ENCODE data around the gene STIM2. TPM values are rescaled to one million over a fixed set of nuclear protein-coding genes. Genes with fewer than 3 reads are reported as not detected.

STIM2 gene
- polyA plus RNA-seq, 12 donors, result 38.9 to 74.8 (median 52.1) TPM; not detected in 1

DNA sequence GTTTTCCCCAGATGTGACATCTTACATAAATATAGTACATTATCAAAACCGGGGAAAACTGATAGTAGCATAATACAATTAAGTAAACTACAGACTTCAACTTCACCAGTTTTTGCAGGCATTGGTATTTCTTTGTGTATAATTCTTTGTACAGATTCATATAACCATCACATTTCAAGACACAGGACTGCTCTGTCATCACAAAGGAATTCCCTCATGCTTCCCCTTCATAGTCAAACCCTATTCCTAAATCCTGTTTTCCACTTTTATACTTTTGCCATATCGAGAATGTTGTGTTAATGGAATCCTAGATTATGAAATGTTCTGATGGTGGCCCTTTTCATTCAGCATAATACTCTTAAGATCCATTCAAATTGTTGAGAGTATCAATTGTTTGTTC is 36.0 kb downstream of the STIM2 start:
- no peak for DNase-seq

DNA sequence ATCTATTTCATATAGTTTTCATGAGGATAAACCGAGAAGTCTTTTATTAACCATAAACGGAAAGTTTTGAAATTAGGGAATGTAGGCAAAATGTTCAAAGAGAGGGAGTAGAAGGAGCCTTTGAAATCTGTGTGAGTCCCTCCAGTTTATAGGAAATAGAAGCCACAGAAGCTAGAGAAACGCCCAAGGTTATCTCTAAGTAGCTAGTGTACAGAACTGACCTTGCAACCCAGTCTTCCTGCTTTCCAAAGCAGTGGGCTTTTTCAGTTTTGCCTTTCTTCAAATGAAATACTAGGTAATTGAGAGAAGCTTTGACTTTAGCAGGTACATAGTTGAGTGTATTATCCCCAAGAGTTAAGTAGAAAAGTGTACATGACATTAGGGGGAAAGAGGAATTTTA is 39.4 kb downstream of the STIM2 start:
- DNase-seq, result no peak

DNA sequence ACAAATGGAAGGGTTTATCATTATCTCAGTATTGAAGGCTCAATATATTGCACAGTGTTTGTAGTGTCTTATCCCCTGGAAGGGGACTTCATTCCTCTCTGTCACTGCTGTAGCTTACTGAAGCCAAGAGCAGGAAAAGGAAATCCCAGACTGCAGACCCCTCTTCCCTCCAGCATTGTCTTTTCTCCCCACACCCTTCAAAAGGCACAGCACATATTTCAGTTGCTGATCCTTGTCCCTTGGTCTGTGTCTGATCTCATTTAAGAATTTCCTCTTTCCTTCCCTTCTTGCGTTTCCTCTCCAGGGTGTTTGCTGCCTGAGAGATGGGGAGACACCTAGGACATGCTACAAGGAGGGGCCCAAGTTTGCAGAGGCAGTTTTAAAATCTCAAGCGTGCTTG is 40.1 kb downstream of the STIM2 start:
- DNase-seq, result no peak

DNA sequence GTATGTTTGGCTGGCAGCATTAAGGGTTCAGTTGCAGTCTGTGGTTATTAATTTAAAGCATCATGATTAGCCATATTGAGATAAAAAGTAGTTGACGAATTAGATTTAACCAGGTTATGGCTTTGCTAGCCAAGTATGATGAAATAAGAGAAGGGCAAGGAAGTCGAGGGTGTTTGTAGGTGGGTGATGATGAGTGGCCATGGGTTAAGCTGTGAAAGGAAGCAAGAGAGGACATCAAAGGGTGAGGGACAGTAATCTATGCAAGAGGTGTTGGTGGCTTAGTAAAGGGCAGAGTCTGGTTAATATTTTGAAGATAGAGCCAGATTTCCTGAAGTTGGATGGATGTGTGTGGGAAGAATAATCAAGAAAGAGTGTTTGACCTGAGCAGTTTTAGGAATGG is 44.5 kb downstream of the STIM2 start:
- DNase-seq, result no peak

DNA sequence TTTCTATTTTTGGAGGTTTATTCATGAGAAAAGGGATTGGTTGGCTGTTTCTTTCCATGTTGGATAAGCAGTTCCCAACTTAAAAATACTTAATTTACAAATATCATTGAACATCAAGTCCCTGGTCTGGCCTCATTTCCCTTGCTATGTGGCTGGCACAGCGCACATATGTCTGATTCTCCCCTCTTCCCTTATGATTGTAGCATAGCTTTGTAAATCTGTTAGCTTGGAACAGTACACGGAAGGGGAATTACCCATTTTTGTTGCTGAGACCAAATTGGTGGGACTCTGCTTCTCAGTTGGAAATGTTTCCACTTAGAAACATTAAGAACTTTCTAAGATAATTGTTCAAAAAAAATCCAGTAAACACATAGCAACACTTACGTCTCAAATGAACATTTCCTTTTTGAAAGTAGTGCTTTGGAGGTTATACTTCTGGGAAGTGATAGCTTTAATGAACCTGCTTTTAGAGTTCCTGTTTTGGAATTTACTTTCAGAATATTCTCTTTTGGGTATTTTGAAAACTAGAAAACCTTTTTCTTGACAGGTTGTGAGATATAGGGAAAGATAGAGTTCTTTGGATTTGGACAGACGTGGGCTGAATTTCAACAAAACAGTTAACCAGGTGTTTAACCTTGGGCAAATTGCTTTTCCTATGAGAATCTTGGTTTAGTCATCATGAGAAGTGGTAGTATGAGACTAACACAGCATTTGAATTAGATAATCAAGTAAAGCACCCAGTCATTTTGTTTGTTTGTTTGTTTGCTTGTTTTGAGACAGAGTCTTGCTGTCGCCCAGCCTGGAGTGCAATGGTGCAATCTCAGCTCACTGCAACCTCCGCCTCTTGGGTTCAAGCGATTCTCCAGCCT is 47.3 kb downstream of the STIM2 start:
- no peak for DNase-seq

DNA sequence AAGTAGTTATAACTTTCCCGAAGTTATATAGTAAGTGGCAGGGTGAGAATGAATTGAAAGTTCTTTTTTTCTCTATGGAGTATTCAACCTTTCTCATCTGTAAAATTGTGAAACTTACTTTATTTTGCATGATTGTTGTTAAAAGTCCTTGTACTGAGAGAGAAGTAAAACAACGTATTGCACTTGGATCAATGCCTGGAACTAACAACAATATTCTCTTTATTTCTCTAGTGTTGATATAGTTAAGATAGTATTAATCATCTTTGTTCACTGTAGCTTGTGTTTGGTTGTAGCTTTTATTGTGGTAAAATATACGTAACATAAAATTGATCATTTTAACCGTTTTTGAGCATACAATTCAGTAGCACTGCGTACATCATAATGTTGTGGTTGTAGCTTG is 48.7 kb downstream of the STIM2 start:
- DNase-seq, result no peak

DNA sequence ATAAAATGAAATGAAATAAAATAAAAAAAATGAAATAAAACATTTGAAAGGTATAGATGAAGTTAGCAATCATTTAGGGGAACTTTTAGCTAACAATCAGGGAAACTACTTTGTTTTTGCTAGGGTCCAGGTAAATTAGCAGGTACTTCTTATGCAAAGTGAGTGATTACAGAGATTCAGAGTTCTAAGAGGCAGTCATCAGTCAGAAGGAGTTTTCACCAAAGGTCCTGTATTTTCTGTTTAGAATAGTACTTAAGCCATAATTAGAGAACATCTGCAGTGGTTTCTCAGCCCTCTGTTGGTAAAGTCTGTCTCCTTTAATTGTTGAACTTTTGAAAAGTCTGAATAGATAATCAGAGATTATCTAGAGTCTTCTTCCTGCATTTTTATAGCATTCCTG is 50.6 kb downstream of the STIM2 start:
- DNase-seq, result no peak

DNA sequence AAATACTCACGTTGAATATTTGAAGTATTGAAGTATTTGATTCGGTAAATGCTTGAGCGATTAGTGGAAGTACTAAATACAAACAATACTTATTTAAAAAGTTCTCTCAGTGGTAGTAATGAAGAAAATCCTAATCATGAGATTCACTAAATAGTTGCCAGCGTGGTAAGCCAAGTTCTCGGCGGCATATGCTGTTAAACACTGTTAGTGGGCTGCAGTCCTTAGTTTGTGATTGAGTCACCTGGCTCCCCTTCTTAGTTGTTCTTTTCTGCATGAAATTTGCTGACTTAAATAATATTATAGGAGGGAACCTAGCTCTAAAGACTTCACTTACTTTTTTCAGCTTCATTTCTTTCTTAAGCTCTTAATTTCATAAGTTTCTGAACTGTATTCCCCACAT is 51.4 kb downstream of the STIM2 start:
- DNase-seq, result no peak

DNA sequence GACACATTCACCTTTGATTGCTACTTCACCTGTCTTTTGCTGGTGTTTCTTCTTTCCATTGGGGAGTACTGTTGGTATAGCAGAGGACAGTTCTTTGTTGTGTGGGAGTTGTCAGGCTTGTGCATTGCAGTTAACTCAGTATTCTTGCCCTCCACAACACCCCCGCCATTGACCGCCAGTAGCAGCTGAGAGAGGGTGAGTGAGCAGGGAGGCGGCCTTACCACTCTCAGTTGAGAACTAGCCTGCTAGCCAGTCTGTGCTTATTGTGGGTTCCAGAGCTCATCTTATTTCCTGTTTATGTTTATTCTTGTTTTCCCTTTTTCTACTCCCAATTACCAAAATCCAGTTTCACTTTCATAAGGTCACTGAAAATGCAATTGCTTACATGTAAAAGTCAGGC is 52.2 kb downstream of the STIM2 start:
- no peak for DNase-seq

DNA sequence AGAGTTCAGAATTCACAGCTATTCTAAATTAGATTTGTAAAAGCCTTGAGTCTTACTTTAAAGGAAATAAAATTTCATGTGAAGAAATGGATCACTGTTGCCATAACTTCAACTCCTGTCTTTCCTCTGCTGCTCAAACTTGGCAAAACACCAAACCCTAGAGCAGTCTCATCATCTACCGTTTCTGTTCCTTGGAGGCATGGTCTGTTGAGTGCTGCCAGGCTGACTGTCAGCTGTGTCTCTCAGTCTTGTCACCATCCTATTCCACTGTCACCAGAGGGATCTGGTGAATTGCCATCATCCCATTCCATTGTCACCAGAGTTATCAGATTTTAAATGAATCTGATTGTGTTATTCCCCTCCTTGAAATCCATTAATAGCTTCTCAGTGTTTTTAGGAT is 55.6 kb downstream of the STIM2 start:
- no peak for DNase-seq

DNA sequence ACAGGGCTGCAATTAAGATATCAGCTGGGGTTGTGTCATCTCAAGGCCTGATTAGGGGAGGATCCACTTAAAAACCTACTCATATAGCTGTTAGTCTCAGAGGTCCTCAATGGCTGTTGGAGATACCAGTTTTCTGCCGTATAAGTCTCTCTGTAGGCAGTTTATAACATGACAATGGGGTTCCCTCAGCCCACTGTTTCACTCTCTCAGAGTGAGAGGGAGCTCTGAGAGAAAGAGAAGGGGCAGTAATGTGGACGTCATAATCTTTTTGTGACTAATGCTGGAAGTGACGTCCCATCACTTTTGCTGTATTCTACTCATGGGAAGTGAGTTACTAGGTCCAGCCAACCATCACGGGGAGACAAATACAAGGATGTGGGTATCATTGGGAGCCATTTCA is 70.3 kb downstream of the STIM2 start:
- no peak for DNase-seq

DNA sequence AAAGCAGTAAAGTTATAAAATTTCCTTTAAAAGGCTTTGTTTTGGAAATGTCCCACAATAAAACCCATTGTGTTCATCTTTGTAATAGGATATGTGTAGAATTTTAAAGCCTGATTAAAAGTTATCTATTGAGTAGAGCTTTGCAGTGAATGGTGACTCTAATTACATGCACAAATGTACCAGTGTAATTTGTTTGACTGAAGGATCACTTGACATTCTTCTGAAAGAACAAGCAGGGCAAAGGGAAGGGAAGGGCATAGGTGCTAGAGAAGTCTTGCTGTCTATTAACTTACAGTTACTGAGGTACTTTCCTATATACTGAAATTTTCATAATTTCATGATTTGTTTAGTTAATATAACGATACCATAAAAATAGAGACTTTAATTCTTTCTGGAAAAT is 70.8 kb downstream of the STIM2 start:
- no peak for DNase-seq

DNA sequence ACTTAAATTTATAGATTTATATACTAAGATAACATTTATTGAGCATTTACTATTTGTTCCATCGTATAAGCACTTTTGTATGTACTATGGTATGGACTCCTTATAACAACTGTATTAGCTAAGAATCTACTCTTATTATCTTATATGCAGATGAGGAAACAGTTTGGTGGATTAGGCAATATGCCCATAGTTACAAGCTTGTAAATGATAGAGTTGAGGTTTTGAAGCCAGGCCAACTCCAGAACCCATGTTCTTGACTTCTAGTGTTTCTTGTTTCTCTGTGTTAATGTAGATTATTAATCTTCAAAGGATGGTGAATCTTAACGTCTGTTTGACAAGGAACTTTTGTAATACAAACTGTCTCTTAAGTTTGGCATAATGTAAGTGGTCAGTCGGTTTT is 71.3 kb downstream of the STIM2 start:
- no peak for DNase-seq

DNA sequence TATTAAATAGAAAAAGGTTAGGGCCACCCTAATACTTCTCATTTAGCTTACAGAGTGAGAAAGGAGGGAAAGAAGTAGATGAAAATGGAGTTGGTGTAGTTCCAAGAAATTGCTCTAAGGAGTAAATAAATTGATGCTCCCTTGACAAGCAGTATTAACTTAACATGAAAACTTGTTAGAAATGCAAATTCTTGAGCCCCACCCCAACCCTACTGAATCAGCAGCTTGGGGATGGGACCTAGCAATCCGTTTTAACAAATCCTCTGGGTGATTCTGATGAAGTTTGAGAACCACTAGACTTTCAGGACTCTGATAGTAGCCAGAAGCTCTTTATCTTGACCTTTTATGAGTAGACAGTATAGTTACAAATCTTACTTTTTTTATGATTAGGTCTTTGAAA is 74.8 kb downstream of the STIM2 start:
- no peak for DNase-seq

DNA sequence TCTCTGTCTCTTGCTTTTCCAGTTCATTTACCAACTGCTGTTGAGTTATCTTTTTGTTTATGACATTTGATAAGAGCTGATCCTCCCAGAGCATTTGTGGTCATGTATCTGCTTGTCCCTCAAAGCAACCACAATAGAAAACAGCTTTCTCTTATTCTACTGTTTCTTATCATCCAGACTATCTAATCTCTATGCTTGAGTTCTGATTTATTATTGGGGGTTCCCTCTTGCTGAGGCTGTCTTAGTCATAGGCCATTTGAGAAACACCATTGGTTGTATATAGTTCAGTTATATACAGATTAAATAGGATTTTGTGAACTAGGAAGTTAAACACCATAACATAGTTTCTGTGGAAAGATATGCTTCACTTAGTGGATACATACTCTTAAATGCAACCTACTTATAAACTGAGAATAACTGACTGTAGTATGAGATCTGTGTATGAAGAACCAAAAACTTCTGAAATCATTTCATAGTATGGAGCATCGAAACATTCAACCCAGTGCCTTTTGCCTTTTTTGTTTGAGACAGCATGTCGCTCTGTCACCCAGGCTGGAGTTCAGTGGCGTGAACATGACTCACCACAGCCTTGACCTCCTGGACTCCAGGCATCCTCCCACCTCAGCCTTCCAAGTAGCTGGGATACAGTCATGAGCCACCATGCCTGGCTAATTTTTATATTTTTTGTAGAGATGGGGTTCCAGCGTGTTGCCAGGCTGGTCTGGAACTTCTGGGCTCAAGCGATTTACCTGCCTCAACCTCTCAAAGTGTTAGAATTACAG is 75.8 kb downstream of the STIM2 start:
- no peak for DNase-seq

DNA sequence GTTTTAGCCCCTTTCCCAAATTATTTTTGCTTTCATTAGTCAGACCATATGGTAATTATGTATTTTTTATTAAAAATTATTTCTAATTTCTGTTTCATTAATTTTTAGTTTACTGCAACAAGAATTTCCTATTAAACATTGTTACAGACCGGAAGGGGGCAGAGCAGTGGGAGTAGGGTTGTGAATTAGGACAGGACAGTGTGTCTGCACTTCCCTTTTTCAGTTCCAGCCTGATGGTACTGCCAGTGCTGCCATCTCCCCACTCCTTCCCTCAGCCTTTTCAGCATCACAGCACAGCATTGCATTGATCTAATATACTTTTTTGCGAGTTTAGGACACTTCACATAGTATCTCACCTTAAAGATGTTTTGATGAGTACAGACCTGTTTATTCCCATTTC is 76.5 kb downstream of the STIM2 start:
- no peak for DNase-seq

DNA sequence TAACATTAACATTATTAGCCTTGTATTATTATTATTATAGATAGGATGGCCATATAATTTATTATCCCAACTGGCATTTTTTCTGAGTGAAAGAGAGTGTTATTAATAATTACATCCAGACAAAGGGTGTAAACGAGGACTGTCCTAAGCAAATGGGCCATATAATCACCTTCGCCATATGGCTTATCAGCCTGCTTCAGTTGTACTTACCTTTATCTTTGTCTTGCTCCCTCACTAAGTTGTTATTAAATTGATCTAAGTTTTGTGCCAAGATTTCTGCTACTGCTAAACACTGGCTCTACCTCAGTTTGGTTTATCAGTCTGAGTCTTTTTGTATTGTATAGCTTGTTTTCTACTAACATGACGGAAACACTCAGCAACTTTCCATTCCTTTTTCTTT is 76.9 kb downstream of the STIM2 start:
- no peak for DNase-seq

DNA sequence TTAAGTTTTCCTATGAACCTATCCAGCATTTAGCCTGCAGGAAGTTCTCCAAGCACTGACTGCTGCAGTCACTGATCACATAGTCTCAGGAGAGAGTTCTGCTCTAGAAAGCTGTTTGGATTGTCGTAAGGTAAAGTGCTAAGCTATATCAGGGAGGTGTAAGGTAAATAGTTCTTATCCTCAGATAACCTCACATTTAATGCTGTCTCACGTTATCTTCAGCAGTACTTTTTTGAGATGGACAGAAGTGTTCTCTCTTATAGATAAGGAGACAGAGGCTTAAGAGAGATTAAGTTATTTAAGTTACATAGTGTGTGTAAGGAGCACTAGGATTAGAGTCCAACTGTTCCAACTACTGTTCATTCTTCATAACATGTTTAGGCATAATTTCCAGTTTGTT is 77.9 kb downstream of the STIM2 start:
- no peak for DNase-seq

DNA sequence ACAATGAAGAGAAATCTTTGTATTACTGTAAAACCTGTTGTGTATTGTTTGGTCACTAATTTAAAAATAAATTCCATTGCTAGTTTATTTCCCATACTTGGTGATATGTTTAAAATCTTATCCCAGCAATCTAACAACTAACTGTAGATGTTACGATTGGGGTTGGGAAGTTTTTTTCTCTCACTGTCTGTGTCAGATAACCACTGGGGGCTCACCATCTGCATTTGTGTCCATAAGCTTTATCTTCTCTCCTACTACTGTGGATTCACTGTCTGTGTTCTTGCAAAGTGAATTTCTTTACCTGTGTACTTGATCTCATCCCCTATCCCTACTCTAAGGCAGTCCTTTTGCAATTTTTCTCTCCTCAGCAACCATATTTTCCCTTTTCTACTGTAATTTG is 81.3 kb downstream of the STIM2 start:
- no peak for DNase-seq

DNA sequence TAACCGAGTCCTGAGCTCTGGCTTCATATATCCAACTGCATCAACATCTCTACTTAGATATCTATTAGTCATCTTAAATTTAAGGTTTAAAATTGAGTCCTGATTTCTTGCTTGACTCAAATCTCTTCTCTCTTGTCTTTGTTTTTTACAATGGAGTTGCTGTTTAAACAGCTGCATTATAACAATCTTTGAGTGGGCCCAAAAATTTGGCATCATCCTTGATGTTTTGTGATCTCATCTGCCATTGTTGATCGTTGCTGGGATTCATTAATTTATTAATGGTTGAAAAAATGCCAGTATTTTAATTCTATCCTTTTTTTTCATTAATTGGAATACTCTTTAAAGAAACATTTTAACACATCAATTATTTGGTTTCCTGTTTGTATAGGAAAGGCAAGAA is 82.2 kb downstream of the STIM2 start:
- no peak for DNase-seq

DNA sequence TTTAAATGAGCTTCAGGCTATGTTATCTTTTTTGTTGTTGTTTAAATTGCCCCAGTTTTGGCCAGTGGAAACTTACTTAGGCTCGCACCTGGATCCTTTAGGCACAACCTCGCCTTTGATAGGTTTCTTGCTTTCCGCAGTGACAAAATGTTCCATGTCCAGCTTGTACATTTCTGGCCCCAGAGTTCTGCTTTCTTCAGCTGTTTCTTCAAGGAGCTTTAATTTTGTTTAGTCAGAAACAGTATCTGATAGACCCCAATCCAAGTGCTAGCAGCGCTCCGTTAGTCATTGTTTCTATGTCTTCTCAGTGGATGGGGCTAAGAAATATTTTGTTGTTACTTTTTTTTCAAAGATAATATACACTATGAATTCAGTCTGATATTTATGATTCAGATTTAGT is 82.8 kb downstream of the STIM2 start:
- no peak for DNase-seq

DNA sequence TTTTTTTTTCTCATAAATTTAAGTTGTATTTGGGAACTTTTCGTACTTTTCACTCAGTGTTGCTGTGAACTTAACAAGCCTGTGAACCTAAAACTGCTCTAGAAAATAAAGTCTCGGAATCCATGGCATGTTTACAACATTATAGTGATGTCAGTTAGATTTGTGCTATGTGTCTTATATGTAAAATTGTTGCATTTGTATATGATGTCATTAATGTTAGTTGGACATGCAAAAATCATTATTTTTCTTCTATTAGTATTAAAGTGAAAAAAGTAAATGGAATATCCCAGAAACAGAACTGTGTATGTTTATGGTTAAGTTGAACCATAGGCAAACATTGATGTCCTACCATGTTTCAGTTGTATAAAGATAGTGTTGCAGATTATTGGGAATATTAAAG is 85.2 kb downstream of the STIM2 start:
- no peak for DNase-seq

DNA sequence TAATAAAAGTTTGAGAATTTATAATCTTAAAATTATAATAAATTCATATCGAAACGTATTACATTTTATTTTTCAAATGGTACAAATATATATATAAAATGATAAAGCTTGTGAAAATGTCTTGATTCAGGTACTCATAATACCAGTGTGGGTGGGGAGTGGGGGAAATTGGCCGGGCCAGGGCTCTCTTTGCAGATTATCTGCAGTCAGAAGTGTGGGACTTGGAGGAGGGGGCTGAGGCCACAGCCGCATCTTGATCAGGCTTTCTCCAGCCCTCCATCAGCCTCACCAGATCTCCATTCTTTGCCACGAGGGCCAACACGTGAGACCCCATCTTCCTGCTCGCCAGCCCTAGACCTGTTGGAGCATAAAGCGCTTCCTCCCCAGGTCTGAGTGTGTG is 86.7 kb downstream of the STIM2 start:
- DNase-seq, result no peak

DNA sequence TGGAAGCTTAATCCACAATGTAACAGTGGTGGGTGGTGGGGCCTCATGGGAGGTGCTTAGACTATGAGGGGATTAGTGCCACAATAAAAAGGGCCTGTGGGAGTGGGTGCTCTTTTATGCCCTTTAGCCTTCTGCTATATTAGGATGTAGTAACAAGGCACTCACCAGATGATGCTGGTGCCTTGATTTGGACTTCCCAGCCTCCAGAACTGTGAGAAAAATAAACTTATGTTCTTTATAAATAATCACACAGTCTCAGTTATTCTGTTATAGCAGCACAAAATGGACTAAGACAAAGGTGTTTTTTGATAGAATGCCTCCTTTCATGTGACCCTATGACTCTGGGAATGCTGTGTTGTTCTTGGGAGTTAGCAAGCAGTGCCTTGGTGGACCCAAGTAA is 89.8 kb downstream of the STIM2 start:
- no peak for DNase-seq

Data from muscle of arm (tissue), 12 donors.